ENCODE data around the gene KRTAP20-3.

Gene KRTAP20-3

GRCh38 chr21:30642564-30642963 lies at the start of gene KRTAP20-3:
Gene KRTAP20-3, plus strand, starts transcription at chr21:30642864.
- no peak for DNase-seq

GRCh38 chr21:30598802-30599201 lies 43.9 kb upstream of the KRTAP20-3 start, which contains the start of gene KRTAP6-2:
Gene KRTAP6-2, minus strand, starts transcription at chr21:30598902. Its CDS starts 28 bp downstream, at chr21:30598874.
- DNase-seq, result no peak

- no peak for DNase-seq
These were observed 41.9 kb upstream of the KRTAP20-3 start, which contains the start of gene KRTAP22-1 for GRCh38 chr21:30600787-30601186. Gene KRTAP22-1, plus strand, starts transcription at chr21:30601087.

- DNase-seq, result no peak
These were observed 36.7 kb upstream of the KRTAP20-3 start for GRCh38 chr21:30605968-30606367.

- DNase-seq, result no peak
These were observed 30.5 kb upstream of the KRTAP20-3 start for GRCh38 chr21:30612132-30612531.

- DNase-seq, result no peak
These were observed 28.8 kb upstream of the KRTAP20-3 start, which contains the start of gene KRTAP6-1 for GRCh38 chr21:30613836-30614235. Gene KRTAP6-1, minus strand, starts transcription at chr21:30613930. Its CDS starts 26 bp downstream, at chr21:30613904.

- no peak for DNase-seq
These were observed 27.5 kb upstream of the KRTAP20-3 start for GRCh38 chr21:30615199-30615598.

GRCh38 chr21:30616125-30616524 lies 26.5 kb upstream of the KRTAP20-3 start, which contains the start of gene KRTAP20-1:
Gene KRTAP20-1, plus strand, starts transcription at chr21:30616425. Its CDS starts 30 bp downstream, at chr21:30616455.
- DNase-seq, result no peak

- no peak for DNase-seq
These were observed 22.6 kb upstream of the KRTAP20-3 start for GRCh38 chr21:30620080-30620479.

- DNase-seq, result no peak
These were observed 22.1 kb upstream of the KRTAP20-3 start, which contains the start of gene KRTAP20-4 for GRCh38 chr21:30620522-30620921. Gene KRTAP20-4, plus strand, starts transcription at chr21:30620627.

GRCh38 chr21:30623362-30623761 lies 19.3 kb upstream of the KRTAP20-3 start:
- DNase-seq, result no peak

GRCh38 chr21:30625449-30626165 lies 17.1 kb upstream of the KRTAP20-3 start:
- no peak for DNase-seq

- no peak for DNase-seq
These were observed 14.6 kb upstream of the KRTAP20-3 start for GRCh38 chr21:30628109-30628508.

- no peak for DNase-seq
These were observed 13.5 kb upstream of the KRTAP20-3 start for GRCh38 chr21:30629200-30629599.

- no peak for DNase-seq
These were observed 7.8 kb upstream of the KRTAP20-3 start, which contains the start of gene KRTAP20-2 for GRCh38 chr21:30634906-30635305. Gene KRTAP20-2, plus strand, starts transcription at chr21:30635206. Its CDS starts 58 bp downstream, at chr21:30635264.

- DNase-seq, result no peak
These were observed 4.0 kb upstream of the KRTAP20-3 start for GRCh38 chr21:30638686-30639085.

GRCh38 chr21:30646904-30647414 lies 4.3 kb downstream of the KRTAP20-3 start:
- DNase-seq, result no peak

GRCh38 chr21:30652891-30653290 lies 10.2 kb downstream of the KRTAP20-3 start:
- DNase-seq, result no peak

GRCh38 chr21:30668776-30669175 lies 26.1 kb downstream of the KRTAP20-3 start:
- DNase-seq, result no peak

- DNase-seq, result no peak
These were observed 30.5 kb downstream of the KRTAP20-3 start for GRCh38 chr21:30672985-30673650.

GRCh38 chr21:30674312-30674711 lies 31.6 kb downstream of the KRTAP20-3 start:
- no peak for DNase-seq

GRCh38 chr21:30676737-30677136 lies 34.1 kb downstream of the KRTAP20-3 start:
- no peak for DNase-seq

- no peak for DNase-seq
These were observed 37.9 kb downstream of the KRTAP20-3 start for GRCh38 chr21:30680586-30680985.

GRCh38 chr21:30684506-30684905 lies 41.8 kb downstream of the KRTAP20-3 start:
- DNase-seq, result no peak
